Activated B cell treated with CpG ODN at 0.5 μM for 24 hours (primary cell): Measurements from ENCODE around the gene RBBP9. TPM values are rescaled to one million over a fixed set of nuclear protein-coding genes. Genes with fewer than 3 reads are reported as not detected.

Source experiments
- ATAC-seq: fragments of 200-7000 bp; cut with Tn5 transposase; one replicate; pipeline ENCODE4 v1.10.0; 2021; ENCODE audit warnings: low read depth, mild to moderate bottlenecking, moderate library complexity
- CTCF ChIA-PET: fragments of 350-600 bp; sonication (Branson Sonifier 250); formaldehyde crosslinking; loops from one replicate; lab custom pipeline; 2021; ENCODE audit warnings: antibody characterized with exemption; lab: Charles Lee
- POLR2A ChIA-PET: fragments of 350-600 bp; sonication (Branson Sonifier 250); formaldehyde crosslinking; loops from one replicate; lab custom pipeline; 2021; ENCODE audit warnings: antibody characterized with exemption; lab: Charles Lee
- DNase-seq: peaks from one replicate; pipeline ENCODE4 v3.0.0; 2022
- H3K27ac Mint-ChIP-seq: one replicate; pipeline ENCODE4 v1.8.0; 2020; ENCODE audit warnings: mixed read lengths
- H3K27me3 Mint-ChIP-seq: one replicate; pipeline ENCODE4 v1.8.0; 2021; ENCODE audit warnings: mixed read lengths
- H3K36me3 Mint-ChIP-seq: one replicate; pipeline ENCODE4 v1.8.0; 2021; ENCODE audit warnings: low read depth, mixed read lengths
- H3K4me1 Mint-ChIP-seq: one replicate; pipeline ENCODE4 v1.8.0; 2021; ENCODE audit warnings: mixed read lengths
- H3K4me3 Mint-ChIP-seq: one replicate; pipeline ENCODE4 v1.8.0; 2020; ENCODE audit warnings: mild to moderate bottlenecking, mixed read lengths
- H3K9me3 Mint-ChIP-seq: one replicate; pipeline ENCODE4 v1.8.0; 2020; ENCODE audit warnings: mixed read lengths
- CTCF ChIP-seq: fragments of 200-600 bp; IDR thresholded peaks from one replicate; pipeline ENCODE4 v1.8.0; 2022; ENCODE audit warnings: antibody characterized with exemption, mild to moderate bottlenecking
- intact Hi-C: fragments of 100-400 bp; cut with micrococcal nuclease; formaldehyde crosslinking; loops from one replicate; pipeline ENCODE4 v1.15.1; 2024
- total RNA-seq: library from RNA; stranded (reverse); gene quantifications from 2 replicates; pipeline ENCODE4 v1.2.3, GENCODE V29; 2022

The RBBP9 gene
- total RNA-seq, 1 donor from 2014 or later = 10.6 TPM

DNA sequence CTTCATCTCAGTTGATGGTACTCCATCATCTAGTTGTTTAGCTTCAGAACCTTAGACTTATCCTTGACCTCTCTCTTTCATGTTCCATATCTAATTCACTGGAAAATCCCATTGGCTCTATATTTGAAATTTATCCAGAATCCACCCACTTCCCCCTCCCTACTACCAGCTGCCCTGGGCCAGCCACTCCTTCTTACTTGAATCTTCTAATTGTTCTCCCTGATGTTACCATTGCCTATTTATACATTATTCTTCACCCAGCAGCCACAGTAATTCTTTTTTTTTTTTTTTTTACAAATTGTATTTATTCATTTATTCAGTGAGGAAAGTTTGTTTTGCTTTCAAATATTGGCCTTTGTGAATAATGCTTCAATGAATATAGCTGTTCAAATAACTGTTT, 18.9 kb upstream of the RBBP9 start:
- CTCF ChIA-PET = no interaction called here
- H3K36me3 Mint-ChIP-seq = peaks cover 43% of the 10 kb centered on the region
- H3K27me3 Mint-ChIP-seq = no peaks in the 10 kb centered on the region
- intact Hi-C loops = no loop called here
- no peaks in the 10 kb centered on the region for H3K9me3 Mint-ChIP-seq
- no peak for TF ChIP-seq CTCF
- no peak overlapping the region for H3K4me3 Mint-ChIP-seq
- POLR2A ChIA-PET = interaction anchor here (0.6 to 0.7 kb wide), 3 partner anchors 10 to 602 kb away, joined by 4 to 8 read pairs (median 5); no protein-coding TSS in a partner anchor
- no peak overlapping the region for H3K27ac Mint-ChIP-seq
- peaks cover 6% of the 10 kb centered on the region for H3K4me1 Mint-ChIP-seq
- DNase-seq (no peak), ATAC-seq (no peak)

DNA sequence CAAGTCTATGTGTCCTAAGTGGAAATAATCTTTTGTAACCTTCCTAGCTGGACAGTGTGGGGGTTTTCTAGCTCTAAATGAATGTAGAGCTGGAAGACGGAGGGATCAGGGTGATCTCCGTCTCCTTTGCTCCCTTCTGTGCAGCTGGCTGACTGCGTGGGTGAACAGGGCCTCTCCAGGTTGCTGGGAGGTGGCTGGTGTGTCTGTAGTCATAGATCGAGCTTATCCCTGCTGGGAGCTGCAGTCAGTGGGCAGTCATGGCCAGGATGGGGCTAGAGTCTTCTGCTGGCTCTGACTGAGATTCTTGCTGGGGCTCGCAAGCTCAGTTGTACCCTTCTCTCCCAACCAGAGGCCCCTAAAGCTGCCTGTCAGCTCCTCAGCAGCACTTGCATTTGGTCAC, 17.1 kb upstream of the RBBP9 start:
- H3K27me3 Mint-ChIP-seq = no peaks in the 10 kb centered on the region
- H3K27ac Mint-ChIP-seq = no peak overlapping the region
- peaks cover 11% of the 10 kb centered on the region for H3K4me1 Mint-ChIP-seq
- H3K4me3 Mint-ChIP-seq = no peak overlapping the region
- H3K9me3 Mint-ChIP-seq = no peaks in the 10 kb centered on the region
- ChIA-PET POLR2A (no interaction called here), CTCF (no interaction called here)
- H3K36me3 Mint-ChIP-seq = peaks cover 57% of the 10 kb centered on the region
- no peak for TF ChIP-seq CTCF
- no peak for ATAC-seq
- intact Hi-C loops = no loop called here
- no peak for DNase-seq

DNA sequence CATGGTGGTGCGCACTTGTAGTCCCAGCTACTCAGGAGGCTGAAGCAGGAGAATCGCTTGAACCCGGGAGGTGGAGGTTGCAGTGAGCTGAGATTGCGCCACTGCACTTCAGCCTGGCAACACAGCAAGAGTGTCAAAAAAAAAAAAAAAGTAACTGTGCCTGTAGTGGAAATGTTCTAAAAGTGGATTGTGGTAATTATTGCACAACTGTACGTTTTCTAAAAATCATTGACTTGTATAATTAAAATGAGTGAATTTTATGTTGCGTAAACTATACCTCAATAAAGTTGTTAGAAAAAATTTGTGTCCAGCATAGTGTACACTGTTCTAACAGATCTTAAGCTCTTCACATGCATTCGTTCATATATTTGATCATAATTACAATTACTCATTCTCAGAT, 16.2 kb upstream of the RBBP9 start:
- no peak for DNase-seq
- POLR2A ChIA-PET = no interaction called here
- Mint-ChIP-seq H3K4me1 (peaks cover 19% of the 10 kb centered on the region), H3K27me3 (no peaks in the 10 kb centered on the region), H3K36me3 (peaks cover 60% of the 10 kb centered on the region), H3K27ac (no peak overlapping the region), H3K9me3 (no peaks in the 10 kb centered on the region), H3K4me3 (no peak overlapping the region)
- TF ChIP-seq CTCF = no peak
- CTCF ChIA-PET = no interaction called here
- no peak for ATAC-seq
- intact Hi-C loops = no loop called here

GRCh38 chr20:18511571-18511970, 14.5 kb upstream of the RBBP9 start:
- peaks cover 35% of the 10 kb centered on the region for H3K4me1 Mint-ChIP-seq
- POLR2A ChIA-PET = no interaction called here
- peaks cover 72% of the 10 kb centered on the region for H3K36me3 Mint-ChIP-seq
- DNase-seq (no peak), ATAC-seq (no peak)
- no peaks in the 10 kb centered on the region for H3K9me3 Mint-ChIP-seq
- no peak overlapping the region for H3K4me3 Mint-ChIP-seq
- no peaks in the 10 kb centered on the region for H3K27me3 Mint-ChIP-seq
- H3K27ac Mint-ChIP-seq = no peak overlapping the region
- CTCF ChIA-PET = no interaction called here
- TF ChIP-seq CTCF = no peak
- intact Hi-C loops = no loop called here

- no peak for TF ChIP-seq CTCF
- Mint-ChIP-seq H3K27me3 (peaks cover 2% of the 10 kb centered on the region), H3K4me1 (peaks cover 36% of the 10 kb centered on the region), H3K27ac (peak within 1 kb of the TSS; percentile 100), H3K4me3 (peak within 1 kb of the TSS; percentile 100), H3K9me3 (no peaks in the 10 kb centered on the region), H3K36me3 (peaks cover 41% of the 10 kb centered on the region)
- POLR2A ChIA-PET = interaction anchor here (0.7 to 3.9 kb wide), 20 partner anchors 10 to 1545 kb away, joined by 3 to 123 read pairs (median 4); partner anchors contain the start of genes CFAP61, CRNKL1, DTD1 and DZANK1
- DNase-seq (peak; percentile 92), ATAC-seq (peak; percentile 92)
- intact Hi-C loops = loop anchor here (1.0 to 2.0 kb wide), 11 partner anchors 10 to 1777 kb away; partner anchors contain the start of genes CFAP61, CRNKL1, DZANK1 and POLR3F
- CTCF ChIA-PET = interaction anchor here (0.8 to 1.8 kb wide), 2 partner anchors 10 to 40 kb away, joined by 4 to 6 read pairs; partner anchors contain the start of genes DZANK1, POLR3F and RBBP9
These were observed 10.5 kb upstream of the RBBP9 start, which contains the start of gene SEC23B for GRCh38 chr20:18507218-18508191. Gene SEC23B, plus strand, starts transcription at chr20:18507940. Its CDS starts 2,896 bp downstream, at chr20:18510836.
